Measurements from ENCODE around the gene FOXD1. TPM values are rescaled to one million over a fixed set of nuclear protein-coding genes. Genes with fewer than 3 reads are reported as not detected.

FOXD1 gene
- polyA plus RNA-seq, 1 of the 3 experiments (the other 2 are of a cell fraction), result 73.9 TPM

- TF ChIP-seq EP300 (IDR thresholded peaks at IDR 0.05; ENCODE audit: borderline replicate concordance in 1 of 2, low read depth in 1 of 2, low read length in 1 of 2) (peak in 1 of 2 experiments; percentile 66; a peak in 1 of 4 replicates), REST (IDR thresholded peaks at IDR 0.05; ENCODE audit: low read depth, low read length) (peak; percentile 47; the same call in 1 of the 2 replicates), FOXJ3 (CRISPR knock-in tag; IDR thresholded peaks at IDR 0.05) (no peak), GATA2 (CRISPR knock-in tag; IDR thresholded peaks at IDR 0.05) (no peak), RCOR1 (IDR thresholded peaks at IDR 0.05; ENCODE audit: low read length) (no peak), POLR2AphosphoS5 (IDR thresholded peaks at IDR 0.05; ENCODE audit: low read depth, low read length) (peak; percentile 95), ELF1 (IDR thresholded peaks at IDR 0.05) (no peak), NFIC (IDR thresholded peaks at IDR 0.05; ENCODE audit: borderline replicate concordance) (no peak), SMC3 (IDR thresholded peaks at IDR 0.05; ENCODE audit: low read depth, low read length) (0 out of 2 replicates have a peak, but pooled peaks have one; percentile 2)
These were observed at the start of gene FOXD1 (continued) for GRCh38 chr5:73448463-73449136.

GRCh38 chr5:73497497-73498056, 49.0 kb upstream of the FOXD1 start:
- 13% methylated on average over 16 of the region's 16 CpGs for WGBS (ENCODE audit: low lambda C conversion rate)
- no peak for TF ChIP-seq GATA2 (CRISPR knock-in tag; IDR thresholded peaks at IDR 0.05)
- TF ChIP-seq EZH2phosphoT487 (IDR thresholded peaks at IDR 0.05; ENCODE audit: borderline replicate concordance, low read depth), result no peak
- no peak for TF ChIP-seq POLR2AphosphoS5 (IDR thresholded peaks at IDR 0.05; ENCODE audit: low read depth, low read length)
- no peak for TF ChIP-seq NFIC (IDR thresholded peaks at IDR 0.05; ENCODE audit: borderline replicate concordance)
- TF ChIP-seq SMC3 (IDR thresholded peaks at IDR 0.05; ENCODE audit: low read depth, low read length), result no peak
- no peak for TF ChIP-seq GABPA (IDR thresholded peaks at IDR 0.05; ENCODE audit: low read depth)
- no peak for TF ChIP-seq CTCF (IDR thresholded peaks at IDR 0.05)
- no peak for TF ChIP-seq NRF1 (IDR thresholded peaks at IDR 0.05; ENCODE audit: low read depth, low read length)
- no peak for TF ChIP-seq FOXM1 (IDR thresholded peaks at IDR 0.05; ENCODE audit: low read depth)
- no peak for TF ChIP-seq TAF1 (IDR thresholded peaks at IDR 0.05; ENCODE audit: borderline replicate concordance, low read depth, low read length)
- TF ChIP-seq USF1 (IDR thresholded peaks at IDR 0.05; ENCODE audit: borderline replicate concordance, low read depth), result no peak
- TF ChIP-seq MXI1 (IDR thresholded peaks at IDR 0.05; ENCODE audit: low read depth, low read length), result no peak
- no peak for TF ChIP-seq EP300 (IDR thresholded peaks at IDR 0.05; ENCODE audit: borderline replicate concordance in 1 of 2, low read depth in 1 of 2, low read length in 1 of 2)
- no peak for DNase-seq
- peaks cover 29 to 34% of the 10 kb centered on the region in 2 experiments for H3K36me3 ChIP-seq (replicated peaks in 1 of 2; ENCODE audit: control insufficient read depth in 1 of 2, insufficient read depth in 2 of 2, low read length in 1 of 2)
- POLR2A ChIA-PET, result interaction anchor here (1.0 to 1.9 kb wide), 4 partner anchors 10 to 68 kb away, joined by 4 to 8 read pairs (median 5); partner anchors contain the start of genes ANKRA2 and UTP15
- CTCF ChIA-PET, result interaction anchor here (0.7 to 2.7 kb wide), 10 partner anchors 11 to 280 kb away, joined by 3 to 14 read pairs (median 6); no protein-coding TSS in a partner anchor
- H3F3A ChIP-seq (replicated peaks; ENCODE audit: insufficient read depth), result peaks cover 20% of the 10 kb centered on the region
- peak overlapping the region; percentile 58 for H2AFZ ChIP-seq (ENCODE audit: low read depth)
- peak overlapping the region; percentile 99 for H3K9ac ChIP-seq
- peak overlapping the region; percentile 84 for H3K4me2 ChIP-seq
- H3K27me3 ChIP-seq (ENCODE audit: insufficient read depth), result no peaks in the 10 kb centered on the region
- H3K27ac ChIP-seq (ENCODE audit: low read depth in 2 of 2, low read length in 1 of 2), result peak overlapping the region; percentile 95 to 99
- H3K79me2 ChIP-seq (ENCODE audit: insufficient read depth), result peaks cover 49% of the 10 kb centered on the region
- no peaks in the 10 kb centered on the region for H3K9me3 ChIP-seq
- H3K4me1 ChIP-seq (ENCODE audit: control insufficient read depth in 1 of 2, insufficient read depth in 2 of 2, low read depth in 1 of 2, low read length in 1 of 2), result peaks cover 11 to 15% of the 10 kb centered on the region in 2 experiments; a peak in 3 of 4 replicates
- H3K9me2 ChIP-seq, result no peaks in the 10 kb centered on the region
- peaks cover 34% of the 10 kb centered on the region for H4K20me1 ChIP-seq (ENCODE audit: insufficient read depth)
- peak overlapping the region; percentile 88 to 98 for H3K4me3 ChIP-seq (ENCODE audit: low read depth in 2 of 2, low read length in 1 of 2)

All from SK-N-SH (cell line).